ENCODE results near the gene BASP1. TPM values are rescaled to one million over a fixed set of nuclear protein-coding genes. Genes with fewer than 3 reads are reported as not detected.

The BASP1 gene
- total RNA-seq, 1 experiment from 2014 or later: 0.34 TPM

DNA sequence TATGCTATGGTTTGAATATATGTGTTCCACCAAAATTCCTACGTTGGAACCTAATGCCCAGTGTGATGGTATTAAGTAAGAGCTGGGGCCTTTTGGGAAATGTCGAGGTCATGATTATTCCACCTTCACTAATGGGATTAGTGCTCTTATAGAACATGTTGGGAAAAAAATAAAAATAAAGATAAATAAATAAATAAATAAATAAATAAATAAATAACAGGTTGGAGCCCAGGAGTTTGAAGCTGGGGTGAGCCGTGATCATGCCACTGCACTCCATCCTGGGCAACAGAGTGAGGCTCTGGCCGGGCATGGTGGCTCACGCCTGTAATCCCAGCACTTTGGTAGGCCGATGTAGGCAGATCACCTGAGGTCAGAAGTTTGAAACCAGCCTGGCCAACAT is 22.5 kb downstream of the BASP1 start:
- Histone ChIP-seq H3K27ac (ENCODE audit: low read depth, low read length) (no peak overlapping the region), H3K79me2 (ENCODE audit: insufficient read depth, low read length) (no peaks in the 10 kb centered on the region), H4K20me1 (ENCODE audit: insufficient read depth) (no peaks in the 10 kb centered on the region), H3K4me2 (ENCODE audit: low read length) (no peak overlapping the region), H3K9me3 (ENCODE audit: control insufficient read depth in 1 of 2, insufficient read depth in 1 of 2, low read depth in 1 of 2, low read length in 2 of 2) (no peaks in the 10 kb centered on the region), H2AFZ (ENCODE audit: low read depth, low read length, poor library complexity, severe bottlenecking) (no peak overlapping the region), H3K36me3 (ENCODE audit: control insufficient read depth in 1 of 2, insufficient read depth in 2 of 2, low read length in 2 of 2) (no peaks in the 10 kb centered on the region), H3K4me3 (replicated peaks in 1 of 2; ENCODE audit: low read depth in 1 of 2, low read length in 2 of 2) (no peak overlapping the region), H3K4me1 (ENCODE audit: control insufficient read depth in 1 of 2, insufficient read depth in 2 of 2, low read length in 2 of 2) (no peaks in the 10 kb centered on the region), H3K9ac (ENCODE audit: low read length) (no peak overlapping the region), H3K9me2 (ENCODE audit: insufficient read depth) (no peaks in the 10 kb centered on the region), H3K27me3 (ENCODE audit: insufficient read depth, low read length) (no peaks in the 10 kb centered on the region)
- no peak for TF ChIP-seq RAD21 (IDR thresholded peaks at IDR 0.05; ENCODE audit: low read depth)
- TF ChIP-seq POLR2AphosphoS5 (IDR thresholded peaks at IDR 0.05; ENCODE audit: low read depth, low read length): no peak
- DNase-seq (ENCODE audit: low read depth, low spot score) (no peak), ATAC-seq (no peak)
- RAD21 ChIA-PET (ENCODE audit: low non-redundant PET in 1 of 2, low total read pairs in 2 of 2, uncharacterized antibody in 2 of 2, unreplicated experiment in 2 of 2): no interaction called here
- no TSS peak for BruUV-seq (replicated peaks)
- CTCF ChIA-PET: no interaction called here
- intact Hi-C loops (cut with micrococcal nuclease): no loop called here
- POLR2A ChIA-PET: no interaction called here

DNA sequence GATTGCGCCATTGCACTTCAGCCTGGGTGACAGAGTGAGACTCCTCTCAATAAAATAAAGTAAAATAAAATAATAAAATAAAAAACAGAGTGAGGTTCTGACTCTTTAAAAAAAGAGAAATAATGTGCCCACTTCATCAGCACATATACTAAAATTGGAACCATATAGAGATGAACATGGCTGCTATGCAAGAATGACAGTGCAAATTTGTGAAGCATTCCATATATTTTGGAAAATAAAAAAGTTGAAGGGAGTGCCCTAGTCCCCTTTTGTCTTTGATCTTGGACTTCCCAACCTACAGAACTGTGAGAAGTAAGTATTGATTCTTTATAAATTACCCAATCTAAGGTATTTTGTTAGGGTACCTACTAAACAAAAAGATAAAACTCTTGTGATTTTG is 23.1 kb downstream of the BASP1 start:
- Histone ChIP-seq H3K4me2 (ENCODE audit: low read length) (no peak overlapping the region), H3K79me2 (ENCODE audit: insufficient read depth, low read length) (no peaks in the 10 kb centered on the region), H3K4me1 (ENCODE audit: control insufficient read depth in 1 of 2, insufficient read depth in 2 of 2, low read length in 2 of 2) (no peaks in the 10 kb centered on the region), H3K9ac (ENCODE audit: low read length) (no peak overlapping the region), H3K27ac (ENCODE audit: low read depth, low read length) (no peak overlapping the region), H4K20me1 (ENCODE audit: insufficient read depth) (no peaks in the 10 kb centered on the region), H3K4me3 (replicated peaks in 1 of 2; ENCODE audit: low read depth in 1 of 2, low read length in 2 of 2) (no peak overlapping the region), H3K27me3 (ENCODE audit: insufficient read depth, low read length) (no peaks in the 10 kb centered on the region), H3K36me3 (ENCODE audit: control insufficient read depth in 1 of 2, insufficient read depth in 2 of 2, low read length in 2 of 2) (no peaks in the 10 kb centered on the region), H3K9me3 (ENCODE audit: control insufficient read depth in 1 of 2, insufficient read depth in 1 of 2, low read depth in 1 of 2, low read length in 2 of 2) (no peaks in the 10 kb centered on the region), H3K9me2 (ENCODE audit: insufficient read depth) (no peaks in the 10 kb centered on the region), H2AFZ (ENCODE audit: low read depth, low read length, poor library complexity, severe bottlenecking) (no peak overlapping the region)
- DNase-seq (ENCODE audit: low read depth, low spot score) (no peak), ATAC-seq (no peak)
- BruUV-seq (replicated peaks): no TSS peak
- CTCF ChIA-PET: no interaction called here
- RAD21 ChIA-PET (ENCODE audit: low non-redundant PET in 1 of 2, low total read pairs in 2 of 2, uncharacterized antibody in 2 of 2, unreplicated experiment in 2 of 2): no interaction called here
- POLR2A ChIA-PET: no interaction called here
- intact Hi-C loops (cut with micrococcal nuclease): no loop called here
- TF ChIP-seq CEBPB (IDR thresholded peaks at IDR 0.05; ENCODE audit: low read depth) (no peak), JUND (IDR thresholded peaks at IDR 0.05) (no peak), SRF (IDR thresholded peaks at IDR 0.05; ENCODE audit: low read depth) (no peak), SP1 (IDR thresholded peaks at IDR 0.05; ENCODE audit: low read depth) (no peak), EGR1 (IDR thresholded peaks at IDR 0.05; ENCODE audit: low read depth) (no peak), SIN3A (IDR thresholded peaks at IDR 0.05; ENCODE audit: low read depth) (no peak), POLR2A (IDR thresholded peaks at IDR 0.05; ENCODE audit: borderline replicate concordance, extremely low read depth, insufficient read depth, insufficient read length) (no peak), RAD21 (IDR thresholded peaks at IDR 0.05; ENCODE audit: low read depth) (no peak), ELF1 (IDR thresholded peaks at IDR 0.05; ENCODE audit: borderline replicate concordance, low read depth) (no peak), POLR2AphosphoS5 (IDR thresholded peaks at IDR 0.05; ENCODE audit: low read depth, low read length) (no peak), EZH2phosphoT487 (IDR thresholded peaks at IDR 0.05; ENCODE audit: borderline replicate concordance) (no peak), EZH2 (IDR thresholded peaks at IDR 0.05) (no peak)
- TF ChIP-seq, protein P1, sequence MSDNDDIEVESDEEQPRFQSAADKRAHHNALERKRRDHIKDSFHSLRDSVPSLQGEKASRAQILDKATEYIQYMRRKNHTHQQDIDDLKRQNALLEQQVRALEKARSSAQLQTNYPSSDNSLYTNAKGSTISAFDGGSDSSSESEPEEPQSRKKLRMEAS (IDR thresholded peaks at IDR 0.05): no peak
- TF ChIP-seq, protein P2, sequence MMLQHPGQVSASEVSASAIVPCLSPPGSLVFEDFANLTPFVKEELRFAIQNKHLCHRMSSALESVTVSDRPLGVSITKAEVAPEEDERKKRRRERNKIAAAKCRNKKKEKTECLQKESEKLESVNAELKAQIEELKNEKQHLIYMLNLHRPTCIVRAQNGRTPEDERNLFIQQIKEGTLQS (IDR thresholded peaks at IDR 0.05): no peak
- TF ChIP-seq, protein P3, sequence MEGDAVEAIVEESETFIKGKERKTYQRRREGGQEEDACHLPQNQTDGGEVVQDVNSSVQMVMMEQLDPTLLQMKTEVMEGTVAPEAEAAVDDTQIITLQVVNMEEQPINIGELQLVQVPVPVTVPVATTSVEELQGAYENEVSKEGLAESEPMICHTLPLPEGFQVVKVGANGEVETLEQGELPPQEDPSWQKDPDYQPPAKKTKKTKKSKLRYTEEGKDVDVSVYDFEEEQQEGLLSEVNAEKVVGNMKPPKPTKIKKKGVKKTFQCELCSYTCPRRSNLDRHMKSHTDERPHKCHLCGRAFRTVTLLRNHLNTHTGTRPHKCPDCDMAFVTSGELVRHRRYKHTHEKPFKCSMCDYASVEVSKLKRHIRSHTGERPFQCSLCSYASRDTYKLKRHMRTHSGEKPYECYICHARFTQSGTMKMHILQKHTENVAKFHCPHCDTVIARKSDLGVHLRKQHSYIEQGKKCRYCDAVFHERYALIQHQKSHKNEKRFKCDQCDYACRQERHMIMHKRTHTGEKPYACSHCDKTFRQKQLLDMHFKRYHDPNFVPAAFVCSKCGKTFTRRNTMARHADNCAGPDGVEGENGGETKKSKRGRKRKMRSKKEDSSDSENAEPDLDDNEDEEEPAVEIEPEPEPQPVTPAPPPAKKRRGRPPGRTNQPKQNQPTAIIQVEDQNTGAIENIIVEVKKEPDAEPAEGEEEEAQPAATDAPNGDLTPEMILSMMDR (IDR thresholded peaks at IDR 0.05 in 2 of 3, conservative IDR thresholded peaks at IDR 0.05 in 1 of 3; ENCODE audit: borderline replicate concordance in 1 of 3, insufficient read depth in 1 of 3, low read depth in 2 of 3, low read length in 2 of 3): no peak
